Right atrium auricular region (tissue), 2 donors: ENCODE measurements around the gene DISP3. TPM values are rescaled to one million over a fixed set of nuclear protein-coding genes. Genes with fewer than 3 reads are reported as not detected.

ENCODE experiments used
- DNase-seq: peaks from one replicate; pipeline ENCODE4 v3.0.0-alpha.2; 2019; ENCODE audit warnings: low spot score
- H3K27ac ChIP-seq, 2 donors: fragments of 200-600 bp; sonication (generic); 1 replicate in 1 of 2; 2 replicates in 1 of 2; pipeline ENCODE4 v1.5.1; 2016 to 2019
- H3K27me3 ChIP-seq, 2 donors: fragments of 200-600 bp; sonication (generic); one replicate each; pipeline versions ENCODE4 v1.5.1 to v1.6.0; 2017 to 2019
- H3K36me3 ChIP-seq: fragments of 200-600 bp; sonication (generic); one replicate; pipeline ENCODE4 v1.5.1; 2016
- H3K4me1 ChIP-seq, 2 donors: fragments of 200-600 bp; sonication (generic); one replicate each; pipeline versions ENCODE4 v1.5.1 to v1.6.0; 2017 to 2019
- H3K4me3 ChIP-seq, 2 donors: fragments of 200-600 bp; sonication (generic); 1 replicate in 1 of 2; 2 replicates in 1 of 2; pipeline ENCODE4 v1.5.1; 2017 to 2019; ENCODE audit warnings: mild to moderate bottlenecking in 1 of 2, moderate library complexity in 1 of 2
- H3K9me3 ChIP-seq, 2 donors: fragments of 200-600 bp; sonication (generic); one replicate each; pipeline ENCODE4 v1.5.1; 2019
- CTCF ChIP-seq, 2 donors: fragments of 200-600 bp; sonication (generic); IDR thresholded peaks; one replicate each; pipeline ENCODE4 v1.5.1; 2019; ENCODE audit warnings: antibody characterized with exemption in 2 of 2
- total RNA-seq, 2 donors: library from RNA; depleted of rRNA; stranded (reverse); fragments of >200 nt; gene quantifications; one replicate each; pipeline ENCODE4 v1.1.0, GENCODE V29; 2016

The DISP3 gene
- total RNA-seq, 2 donors from 2014 or later = 0.16 TPM; not detected in 1

- TF ChIP-seq CTCF (IDR thresholded peaks at IDR 0.05) = no peak
- H3K9me3 ChIP-seq = no peaks in the 10 kb centered on the region
- no peaks in the 10 kb centered on the region for H3K4me1 ChIP-seq
- no peaks in the 10 kb centered on the region for H3K36me3 ChIP-seq
- H3K27ac ChIP-seq = no peak overlapping the region
- H3K4me3 ChIP-seq = no peak overlapping the region
- no peaks in the 10 kb centered on the region for H3K27me3 ChIP-seq
- DNase-seq = no peak
These were observed 106.4 kb downstream of the DISP3 start for GRCh38 chr1:11585389-11585788.

Other genes with a start within 250 kb of the DISP3 start
- 10 to 100 TPM; 28.1 to 36.0 TPM for gene MTOR, start 216.6 kb upstream of the DISP3 start, total RNA-seq
- gene UBIAD1, start 206.0 kb upstream of the DISP3 start, total RNA-seq = 10 to 100 TPM; 12.0 to 13.9 TPM
- 10 to 100 TPM in 1 of 2 donors, 1 to 10 TPM in 1; 2.5 to 16.7 TPM for gene FBXO2, start 175.3 kb downstream of the DISP3 start, total RNA-seq
- 10 to 100 TPM; 15.5 to 20.5 TPM for gene FBXO44, start 175.7 kb downstream of the DISP3 start, total RNA-seq
- gene FBXO6, start 185.0 kb downstream of the DISP3 start, total RNA-seq = 10 to 100 TPM in 1 of 2 donors, 1 to 10 TPM in 1; 8.0 to 10.8 TPM
- 10 to 100 TPM; 18.7 to 31.1 TPM for gene MAD2L2, start 202.0 kb downstream of the DISP3 start, total RNA-seq
- not detected for gene DRAXIN, start 212.6 kb downstream of the DISP3 start, total RNA-seq